SK-N-SH (cell line): ENCODE data around the gene USP2. TPM values are rescaled to one million over a fixed set of nuclear protein-coding genes. Genes with fewer than 3 reads are reported as not detected.

Experiments
- CTCF ChIA-PET: fragments of 300-600, 350-600 bp; formaldehyde crosslinking; extraction: SDS; loops from one replicate; lab custom pipeline; 2021; lab: Yijun Ruan, JAX
- POLR2A ChIA-PET: fragments of 350-600 bp; sonication (Branson Sonifier 250); formaldehyde crosslinking; extraction: SDS; loops from one replicate; lab custom pipeline; 2020; ENCODE audit warnings: antibody characterized with exemption, inconsistent platforms; lab: Yijun Ruan, JAX
- DNase-seq: peaks from one replicate; pipeline ENCODE4 v3.0.0; 2012
- H2AFZ ChIP-seq: fragments of 200-600 bp; sonication (generic); 2 replicates; pipeline ENCODE4 v1.8.1; 2016; ENCODE audit warnings: antibody characterized with exemption, mild to moderate bottlenecking, low read depth
- H3F3A ChIP-seq: fragments of 200-600 bp; sonication (generic); replicated peaks from 2 replicates; pipeline ENCODE3; 2016; ENCODE audit warnings: antibody characterized with exemption, mild to moderate bottlenecking; ENCODE audit not compliant: insufficient read depth
- H3K27ac ChIP-seq, 2 experiments: fragments of 200-500 bp in 1 of 2; fragments of 200-600 bp in 1 of 2; sonication (Bioruptor generic) in 1 of 2; sonication (generic), shearing (Covaris generic) in 1 of 2; 2 replicates each; pipeline versions ENCODE4 v1.5.1 to v1.6.1; 2014 to 2016; ENCODE audit warnings: low read depth in 2 of 2, inconsistent platforms in 1 of 2, low read length in 1 of 2, mild to moderate bottlenecking in 1 of 2, mixed read lengths in 1 of 2
- H3K27me3 ChIP-seq: fragments of 200-600 bp; sonication (generic), shearing (Covaris generic); 2 replicates; pipeline ENCODE4 v1.6.1; 2016; ENCODE audit warnings: mixed run types; ENCODE audit not compliant: insufficient read depth
- H3K36me3 ChIP-seq, 2 experiments: fragments of 200-500 bp in 1 of 2; fragments of 200-600 bp in 1 of 2; sonication (Bioruptor generic) in 1 of 2; sonication (generic) in 1 of 2; replicated peaks in 1 of 2; 2 replicates each; pipeline versions ENCODE3 to v1.5.1; 2014 to 2016; ENCODE audit warnings: low read length in 1 of 2, mild to moderate bottlenecking in 1 of 2; ENCODE audit not compliant: insufficient read depth in 2 of 2, control insufficient read depth in 1 of 2
- H3K4me1 ChIP-seq, 2 experiments: fragments of 200-500 bp in 1 of 2; fragments of 200-600 bp in 1 of 2; sonication (Bioruptor generic) in 1 of 2; sonication (generic), shearing (Covaris generic) in 1 of 2; 2 replicates each; pipeline versions ENCODE4 v1.5.1 to v1.6.1; 2014 to 2016; ENCODE audit warnings: low read depth in 1 of 2, low read length in 1 of 2, mixed run types in 1 of 2; ENCODE audit not compliant: insufficient read depth in 2 of 2, control insufficient read depth in 1 of 2
- H3K4me2 ChIP-seq: fragments of 200-600 bp; sonication (generic), shearing (Covaris generic); 2 replicates; pipeline ENCODE4 v1.6.1; 2017; ENCODE audit warnings: mixed run types
- H3K4me3 ChIP-seq, 2 experiments: fragments of 200-500 bp in 1 of 2; fragments of 200-600 bp in 1 of 2; sonication (Bioruptor generic) in 1 of 2; sonication (generic), shearing (Covaris generic) in 1 of 2; 2 replicates each; pipeline versions ENCODE4 v1.5.1 to v1.8.1; 2014 to 2016; ENCODE audit warnings: low read depth in 2 of 2, inconsistent platforms in 1 of 2, low read length in 1 of 2, mild to moderate bottlenecking in 1 of 2, mixed read lengths in 1 of 2, moderate library complexity in 1 of 2
- H3K79me2 ChIP-seq: fragments of 200-600 bp; sonication (generic); 2 replicates; pipeline ENCODE4 v1.8.1; 2017; ENCODE audit warnings: mild to moderate bottlenecking; ENCODE audit not compliant: insufficient read depth
- H3K9ac ChIP-seq: fragments of 200-600 bp; sonication (generic); 2 replicates; pipeline ENCODE4 v1.6.1; 2017; ENCODE audit warnings: mixed run types
- H3K9me2 ChIP-seq: fragments of 200-600 bp; sonication (generic); 2 replicates; pipeline ENCODE4 v1.6.1; 2017; ENCODE audit warnings: mixed run types
- H3K9me3 ChIP-seq: fragments of 200-600 bp; sonication (generic); 2 replicates; pipeline ENCODE4 v1.6.1; 2017; ENCODE audit warnings: mixed run types, mild to moderate bottlenecking, moderate library complexity
- H4K20me1 ChIP-seq: fragments of 200-600 bp; sonication (generic); 2 replicates; pipeline ENCODE4 v1.6.1; 2017; ENCODE audit warnings: mild to moderate bottlenecking, mixed run types; ENCODE audit not compliant: insufficient read depth
- CTCF ChIP-seq: fragments of 200-600 bp; sonication (generic); IDR thresholded peaks from 2 replicates; pipeline ENCODE4 v1.6.1; 2017; ENCODE audit warnings: antibody characterized with exemption, mild to moderate bottlenecking, moderate library complexity
- FOSL2 ChIP-seq: IDR thresholded peaks from 2 replicates; pipeline ENCODE4 v1.4.0; 2012; ENCODE audit warnings: low read depth, mild to moderate bottlenecking, moderate library complexity, borderline replicate concordance
- FOXM1 ChIP-seq: IDR thresholded peaks from 2 replicates; pipeline ENCODE4 v1.4.0; 2012; ENCODE audit warnings: low read depth, mild to moderate bottlenecking
- GABPA ChIP-seq: IDR thresholded peaks from 2 replicates; pipeline ENCODE4 v1.4.0; 2012; ENCODE audit warnings: low read depth, mild to moderate bottlenecking
- MAX ChIP-seq: IDR thresholded peaks from 2 replicates; pipeline ENCODE4 v1.4.0; 2012; ENCODE audit warnings: low read depth
- NRF1 ChIP-seq: IDR thresholded peaks from 2 replicates; pipeline ENCODE4 v1.6.1; 2012; ENCODE audit warnings: low read depth, mild to moderate bottlenecking, low read length
- POLR2AphosphoS5 ChIP-seq: IDR thresholded peaks from 2 replicates; pipeline ENCODE4 v1.6.1; 2012; ENCODE audit warnings: low read depth, low read length
- RAD21 ChIP-seq: IDR thresholded peaks from 2 replicates; pipeline ENCODE4 v1.6.1; 2012; ENCODE audit warnings: mild to moderate bottlenecking, low read length
- RCOR1 ChIP-seq: fragments of 150-350 bp; IDR thresholded peaks from 2 replicates; pipeline ENCODE4 v1.6.1; 2017; ENCODE audit warnings: antibody characterized with exemption, low read length
- RXRA ChIP-seq: IDR thresholded peaks from 2 replicates; pipeline ENCODE4 v1.4.0; 2012; ENCODE audit warnings: low read depth, mild to moderate bottlenecking, borderline replicate concordance
- SIN3A ChIP-seq: IDR thresholded peaks from 2 replicates; pipeline ENCODE4 v1.6.1; 2012; ENCODE audit warnings: low read depth, mild to moderate bottlenecking, low read length, moderate library complexity, borderline replicate concordance
- TCF12 ChIP-seq: IDR thresholded peaks from 2 replicates; pipeline ENCODE4 v1.4.0; 2012
- USF2 ChIP-seq: fragments of 150-350 bp; IDR thresholded peaks from 2 replicates; pipeline ENCODE4 v1.6.1; 2017; ENCODE audit warnings: antibody characterized with exemption, low read length, low read depth, borderline replicate concordance
- ZBTB33 ChIP-seq: IDR thresholded peaks from 2 replicates; pipeline ENCODE4 v1.4.0; 2012; ENCODE audit warnings: low read depth, borderline replicate concordance
- WGBS: methylation state at CpG from one replicate; pipeline ENCODE4 v1.1.6; 2017; ENCODE audit warnings: low lambda C conversion rate; 5-methylcytosine and 5-hydroxymethylcytosine counted together
- polyA plus RNA-seq, 3 experiments: library from polyadenylated mRNA; depleted of rRNA; stranded (reverse); fragments of >200 nt; gene quantifications; 2 replicates each; pipeline ENCODE4 v1.2.3, GENCODE V29; 2012

The USP2 gene
- polyA plus RNA-seq, 1 of the 3 experiments (the other 2 are of a cell fraction), result 0.97 TPM

- TF ChIP-seq ZBTB33 (no peak), RXRA (peak; percentile 38; the same call in 1 of the 2 replicates), TCF12 (peak; percentile 89), RAD21 (no peak), GABPA (no peak), POLR2AphosphoS5 (peak; percentile 33; the same call in 1 of the 2 replicates), MAX (no peak), NRF1 (no peak), SIN3A (no peak)
Measured at GRCh38 chr11:119404872-119405271, 23.4 kb upstream of the USP2 start (continued).

- POLR2A ChIA-PET, result no interaction called here
- Histone ChIP-seq H3K9ac (no peak overlapping the region), H3K27ac (no peak overlapping the region), H3F3A (no peaks in the 10 kb centered on the region), H3K79me2 (no peaks in the 10 kb centered on the region), H3K9me3 (peaks cover 24% of the 10 kb centered on the region), H3K4me1 (no peaks in the 10 kb centered on the region), H3K36me3 (no peaks in the 10 kb centered on the region), H3K27me3 (no peaks in the 10 kb centered on the region), H2AFZ (no peak overlapping the region), H3K4me3 (no peak overlapping the region), H3K4me2 (no peak overlapping the region), H4K20me1 (no peaks in the 10 kb centered on the region), H3K9me2 (no peaks in the 10 kb centered on the region)
- 76% methylated on average over 5 of the region's 5 CpGs for WGBS
- DNase-seq, result no peak
- CTCF ChIA-PET, result interaction anchor here (1.0 to 2.1 kb wide), 4 partner anchors 8 to 72 kb away, joined by 3 to 7 read pairs (median 4); partner anchors contain the start of gene USP2
- TF ChIP-seq RCOR1 (no peak), RAD21 (no peak), FOSL2 (no peak), FOXM1 (no peak), USF2 (no peak), GABPA (no peak), CTCF (no peak)
Measured at GRCh38 chr11:119403021-119403420, 21.5 kb upstream of the USP2 start.
